ENCODE data around the gene RPL32. TPM values are rescaled to one million over a fixed set of nuclear protein-coding genes. Genes with fewer than 3 reads are reported as not detected.

The RPL32 gene
- polyA plus RNA-seq, 1 donor from 2014 or later: 1,160 TPM

DNA sequence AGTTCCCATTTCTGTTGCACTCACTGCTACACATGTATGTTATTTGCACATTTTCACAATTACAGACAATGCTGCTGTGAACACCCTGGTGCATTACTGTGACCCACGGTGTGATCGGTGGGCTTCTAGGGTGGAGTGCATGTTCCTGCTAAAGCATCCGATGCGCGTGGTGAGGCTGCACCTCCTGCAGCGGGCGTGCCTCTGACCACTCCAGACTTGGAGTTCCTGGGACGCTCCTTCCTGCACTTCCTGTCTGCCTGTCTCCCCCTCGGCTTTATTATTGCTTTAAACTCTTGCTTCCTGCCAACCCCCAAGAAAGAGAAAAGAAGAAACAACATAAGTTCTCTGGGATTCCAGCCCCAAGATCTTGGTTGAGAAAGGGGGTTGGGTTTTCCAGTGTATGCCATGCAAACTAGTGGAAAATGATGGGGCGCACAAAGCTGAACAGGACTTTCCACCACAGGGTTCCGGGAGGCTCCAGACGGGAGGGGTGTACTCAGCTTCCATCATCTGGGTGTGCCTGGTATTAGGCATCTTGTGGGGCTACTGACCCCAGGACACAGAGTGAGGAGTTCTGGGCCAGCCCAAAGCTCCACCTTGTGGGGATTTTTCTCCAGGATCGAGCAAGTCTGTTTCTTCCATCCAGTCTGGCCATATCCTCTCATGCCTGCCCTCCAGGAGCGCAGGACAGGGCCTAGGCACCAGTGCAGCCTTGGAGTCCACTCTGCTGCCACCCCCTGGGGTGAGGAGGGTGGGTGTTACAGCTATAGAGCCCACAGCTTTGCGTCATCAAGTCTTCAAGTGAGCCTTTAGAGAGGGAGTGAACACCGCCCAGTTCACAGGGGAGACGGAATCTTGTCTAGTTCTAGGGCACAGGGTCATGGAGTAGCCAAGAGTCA lies 11.2 kb downstream of the RPL32 start:
- no peaks in the 10 kb centered on the region for H3K27me3 ChIP-seq (ENCODE audit: insufficient read depth, low read depth, low read length)
- H3K9me2 ChIP-seq (ENCODE audit: insufficient read depth, low read length): no peaks in the 10 kb centered on the region
- H3K4me2 ChIP-seq (ENCODE audit: low read length): no peak overlapping the region
- H2AFZ ChIP-seq (ENCODE audit: low read depth, low read length): no peak overlapping the region
- H3K27ac ChIP-seq (ENCODE audit: low read length): no peak overlapping the region
- H3K36me3 ChIP-seq (ENCODE audit: insufficient read depth, low read length): no peaks in the 10 kb centered on the region
- no peak overlapping the region for H3K9ac ChIP-seq (ENCODE audit: low read length)
- H3F3A ChIP-seq (ENCODE audit: insufficient read depth, low read length, poor library complexity, severe bottlenecking): no peaks in the 10 kb centered on the region
- no peaks in the 10 kb centered on the region for H3K9me3 ChIP-seq (ENCODE audit: low read length)
- H3K4me3 ChIP-seq (ENCODE audit: low read length): no peak overlapping the region
- no peaks in the 10 kb centered on the region for H3K79me2 ChIP-seq (replicated peaks; ENCODE audit: insufficient read depth, low read length)
- TF ChIP-seq RAD21 (conservative IDR thresholded peaks at IDR 0.05) (no peak), EP300 (conservative IDR thresholded peaks at IDR 0.05; ENCODE audit: poor library complexity, severe bottlenecking) (no peak), MXI1 (conservative IDR thresholded peaks at IDR 0.05; ENCODE audit: poor library complexity, severe bottlenecking) (no peak)
- no peaks in the 10 kb centered on the region for H4K20me1 ChIP-seq (ENCODE audit: insufficient read depth)

DNA sequence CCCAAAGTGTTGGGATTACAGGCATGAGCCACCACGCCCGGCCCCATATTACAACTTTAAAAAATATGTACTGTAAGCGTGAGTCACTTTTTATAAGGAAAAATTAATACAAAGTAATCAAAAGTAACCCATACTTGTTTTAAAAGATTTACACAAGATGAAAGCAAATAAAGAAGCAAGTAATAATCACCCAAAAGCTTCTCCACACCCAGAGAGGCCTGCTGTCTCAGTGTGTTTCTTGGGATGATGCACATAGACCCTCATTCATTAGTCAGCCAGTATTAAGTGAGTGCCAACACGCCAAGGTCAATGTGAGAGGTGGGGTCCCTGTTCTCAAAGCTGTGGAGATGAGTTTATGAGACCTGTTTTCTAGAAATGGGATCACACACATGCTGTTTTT lies 12.0 kb downstream of the RPL32 start:
- Histone ChIP-seq H3K4me2 (ENCODE audit: low read length) (no peak overlapping the region), H3K27me3 (ENCODE audit: insufficient read depth, low read depth, low read length) (no peaks in the 10 kb centered on the region), H3F3A (ENCODE audit: insufficient read depth, low read length, poor library complexity, severe bottlenecking) (no peaks in the 10 kb centered on the region), H3K36me3 (ENCODE audit: insufficient read depth, low read length) (no peaks in the 10 kb centered on the region), H3K9ac (ENCODE audit: low read length) (no peak overlapping the region), H3K4me3 (ENCODE audit: low read length) (no peak overlapping the region), H3K27ac (ENCODE audit: low read length) (no peak overlapping the region), H3K9me2 (ENCODE audit: insufficient read depth, low read length) (no peaks in the 10 kb centered on the region), H3K79me2 (replicated peaks; ENCODE audit: insufficient read depth, low read length) (no peaks in the 10 kb centered on the region), H2AFZ (ENCODE audit: low read depth, low read length) (no peak overlapping the region), H3K9me3 (ENCODE audit: low read length) (no peaks in the 10 kb centered on the region), H4K20me1 (ENCODE audit: insufficient read depth) (no peaks in the 10 kb centered on the region)
- no peak for TF ChIP-seq POLR2AphosphoS5 (IDR thresholded peaks at IDR 0.05)
- TF ChIP-seq RAD21 (conservative IDR thresholded peaks at IDR 0.05): no peak
- TF ChIP-seq EP300 (conservative IDR thresholded peaks at IDR 0.05; ENCODE audit: poor library complexity, severe bottlenecking): no peak
- TF ChIP-seq, protein P1, sequence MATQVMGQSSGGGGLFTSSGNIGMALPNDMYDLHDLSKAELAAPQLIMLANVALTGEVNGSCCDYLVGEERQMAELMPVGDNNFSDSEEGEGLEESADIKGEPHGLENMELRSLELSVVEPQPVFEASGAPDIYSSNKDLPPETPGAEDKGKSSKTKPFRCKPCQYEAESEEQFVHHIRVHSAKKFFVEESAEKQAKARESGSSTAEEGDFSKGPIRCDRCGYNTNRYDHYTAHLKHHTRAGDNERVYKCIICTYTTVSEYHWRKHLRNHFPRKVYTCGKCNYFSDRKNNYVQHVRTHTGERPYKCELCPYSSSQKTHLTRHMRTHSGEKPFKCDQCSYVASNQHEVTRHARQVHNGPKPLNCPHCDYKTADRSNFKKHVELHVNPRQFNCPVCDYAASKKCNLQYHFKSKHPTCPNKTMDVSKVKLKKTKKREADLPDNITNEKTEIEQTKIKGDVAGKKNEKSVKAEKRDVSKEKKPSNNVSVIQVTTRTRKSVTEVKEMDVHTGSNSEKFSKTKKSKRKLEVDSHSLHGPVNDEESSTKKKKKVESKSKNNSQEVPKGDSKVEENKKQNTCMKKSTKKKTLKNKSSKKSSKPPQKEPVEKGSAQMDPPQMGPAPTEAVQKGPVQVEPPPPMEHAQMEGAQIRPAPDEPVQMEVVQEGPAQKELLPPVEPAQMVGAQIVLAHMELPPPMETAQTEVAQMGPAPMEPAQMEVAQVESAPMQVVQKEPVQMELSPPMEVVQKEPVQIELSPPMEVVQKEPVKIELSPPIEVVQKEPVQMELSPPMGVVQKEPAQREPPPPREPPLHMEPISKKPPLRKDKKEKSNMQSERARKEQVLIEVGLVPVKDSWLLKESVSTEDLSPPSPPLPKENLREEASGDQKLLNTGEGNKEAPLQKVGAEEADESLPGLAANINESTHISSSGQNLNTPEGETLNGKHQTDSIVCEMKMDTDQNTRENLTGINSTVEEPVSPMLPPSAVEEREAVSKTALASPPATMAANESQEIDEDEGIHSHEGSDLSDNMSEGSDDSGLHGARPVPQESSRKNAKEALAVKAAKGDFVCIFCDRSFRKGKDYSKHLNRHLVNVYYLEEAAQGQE (IDR thresholded peaks at IDR 0.05; ENCODE audit: borderline replicate concordance): no peak
- TF ChIP-seq TAF1 (IDR thresholded peaks at IDR 0.05; ENCODE audit: low read depth): no peak
- TF ChIP-seq SMC3 (conservative IDR thresholded peaks at IDR 0.05; ENCODE audit: poor library complexity): no peak
- TF ChIP-seq, protein P2, sequence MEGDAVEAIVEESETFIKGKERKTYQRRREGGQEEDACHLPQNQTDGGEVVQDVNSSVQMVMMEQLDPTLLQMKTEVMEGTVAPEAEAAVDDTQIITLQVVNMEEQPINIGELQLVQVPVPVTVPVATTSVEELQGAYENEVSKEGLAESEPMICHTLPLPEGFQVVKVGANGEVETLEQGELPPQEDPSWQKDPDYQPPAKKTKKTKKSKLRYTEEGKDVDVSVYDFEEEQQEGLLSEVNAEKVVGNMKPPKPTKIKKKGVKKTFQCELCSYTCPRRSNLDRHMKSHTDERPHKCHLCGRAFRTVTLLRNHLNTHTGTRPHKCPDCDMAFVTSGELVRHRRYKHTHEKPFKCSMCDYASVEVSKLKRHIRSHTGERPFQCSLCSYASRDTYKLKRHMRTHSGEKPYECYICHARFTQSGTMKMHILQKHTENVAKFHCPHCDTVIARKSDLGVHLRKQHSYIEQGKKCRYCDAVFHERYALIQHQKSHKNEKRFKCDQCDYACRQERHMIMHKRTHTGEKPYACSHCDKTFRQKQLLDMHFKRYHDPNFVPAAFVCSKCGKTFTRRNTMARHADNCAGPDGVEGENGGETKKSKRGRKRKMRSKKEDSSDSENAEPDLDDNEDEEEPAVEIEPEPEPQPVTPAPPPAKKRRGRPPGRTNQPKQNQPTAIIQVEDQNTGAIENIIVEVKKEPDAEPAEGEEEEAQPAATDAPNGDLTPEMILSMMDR (IDR thresholded peaks at IDR 0.05; ENCODE audit: poor library complexity, severe bottlenecking): no peak
- TF ChIP-seq EZH2 (IDR thresholded peaks at IDR 0.05; ENCODE audit: borderline replicate concordance, insufficient read depth, low read length, poor library complexity, severe bottlenecking): no peak
- TF ChIP-seq MXI1 (conservative IDR thresholded peaks at IDR 0.05; ENCODE audit: poor library complexity, severe bottlenecking): no peak
